Measurements from ENCODE around the gene ZCCHC10.
A peak's percentile ranks its signal among the peaks of the same experiment; 100 is the strongest.
"Not testable (repeated sequence)": the region's sequence is repeated elsewhere in the genome, so short reads cannot be mapped to it uniquely, and the experiment has no call there.

The ZCCHC10 gene

DNA sequence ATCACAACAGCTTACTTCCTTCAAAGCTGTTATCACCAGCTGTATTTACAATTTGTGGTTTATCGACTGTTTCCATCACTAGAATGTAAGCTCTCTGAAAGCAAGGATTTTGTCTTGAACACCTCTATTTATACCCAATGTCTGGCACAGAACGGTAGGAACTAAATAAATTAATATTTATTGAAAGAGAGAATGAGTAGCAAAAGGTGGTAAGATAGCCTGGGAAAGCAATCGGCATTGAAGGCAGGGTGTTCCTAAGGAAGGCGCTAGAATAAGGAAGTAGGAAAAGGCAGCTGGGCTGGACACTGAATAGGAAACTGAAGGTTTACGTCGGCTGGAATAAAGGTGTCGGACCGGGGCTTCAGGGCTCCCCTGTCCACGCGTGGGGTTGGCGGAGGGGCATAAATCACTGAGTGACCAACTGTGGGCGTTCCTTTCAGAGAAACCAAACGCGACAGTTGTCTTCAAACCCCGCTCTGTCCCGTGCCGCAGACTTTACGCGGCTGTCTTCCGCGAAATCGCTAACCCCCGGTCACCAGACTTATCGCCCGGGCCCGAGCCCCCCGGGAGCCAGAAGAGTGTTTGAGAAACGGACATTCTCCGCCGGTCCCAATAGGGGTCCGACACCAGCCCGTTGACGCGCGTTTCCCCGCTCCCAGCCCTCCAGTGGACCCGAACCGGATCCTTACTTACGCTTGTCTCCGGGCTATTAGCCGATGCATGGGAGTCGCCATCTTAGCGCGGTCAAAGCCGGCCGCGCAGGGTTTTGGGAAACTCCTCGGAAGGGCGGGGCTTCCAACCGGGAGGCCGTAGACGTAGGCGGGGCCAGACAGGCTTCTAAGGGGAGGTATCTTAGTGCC is at the start of gene ZCCHC10:
Gene ZCCHC10 (minus strand): TSS at position 746 of the 860 bp plus-strand sequence. CDS start 12 bp downstream, at position 734.
- peak; percentile 67 for DNase-seq

- no peak for DNase-seq
Measured at GRCh38 chr5:133075572-133076536, 49.5 kb upstream of the ZCCHC10 start.

GRCh38 chr5:133072021-133072420 is 45.7 kb upstream of the ZCCHC10 start:
- DNase-seq: no peak

GRCh38 chr5:133066045-133066444 is 39.7 kb upstream of the ZCCHC10 start:
- DNase-seq: no peak

- no peak for DNase-seq
Measured at GRCh38 chr5:133065471-133065870, 39.1 kb upstream of the ZCCHC10 start.

DNA sequence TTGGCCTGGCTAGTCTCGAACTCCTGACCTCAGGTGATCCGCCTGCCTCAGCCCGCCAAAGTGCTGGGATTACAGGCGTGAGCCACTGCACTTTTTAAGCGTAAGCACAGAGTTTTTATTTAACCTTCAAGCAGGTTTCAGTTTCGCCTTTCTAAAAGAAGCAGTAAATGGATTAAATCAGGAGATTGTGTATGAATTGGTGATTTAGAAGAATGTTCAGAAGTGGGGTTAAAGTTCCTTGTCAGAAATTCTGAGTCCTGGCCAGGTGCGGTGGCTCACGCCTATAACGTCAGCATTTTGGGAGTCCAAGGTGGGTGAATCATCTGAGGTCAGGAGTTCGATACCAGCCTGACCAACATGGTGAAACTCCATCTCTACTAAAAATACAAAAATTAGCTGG is 37.6 kb upstream of the ZCCHC10 start:
- no peak for DNase-seq

GRCh38 chr5:133062276-133062675 is 35.9 kb upstream of the ZCCHC10 start:
- DNase-seq: no peak

DNA sequence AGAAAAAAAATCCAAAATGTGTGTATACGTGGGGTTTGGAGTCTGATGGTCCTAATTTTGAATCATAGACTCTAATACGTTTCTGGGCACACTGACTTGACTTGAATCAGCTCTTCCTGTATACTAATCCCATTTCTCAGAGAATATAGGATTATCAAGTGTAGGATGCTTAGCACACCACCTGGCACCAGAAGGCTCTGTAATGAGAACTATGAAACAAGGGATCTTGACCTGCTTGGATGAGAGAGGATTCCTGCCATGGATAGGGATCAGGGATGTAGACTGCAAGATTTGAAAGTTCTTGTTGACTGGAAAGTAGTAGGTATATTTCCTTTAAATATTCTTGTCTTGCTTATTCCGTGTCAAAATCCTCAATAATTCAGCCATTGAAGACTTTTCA is 33.3 kb upstream of the ZCCHC10 start:
- no peak for DNase-seq

DNA sequence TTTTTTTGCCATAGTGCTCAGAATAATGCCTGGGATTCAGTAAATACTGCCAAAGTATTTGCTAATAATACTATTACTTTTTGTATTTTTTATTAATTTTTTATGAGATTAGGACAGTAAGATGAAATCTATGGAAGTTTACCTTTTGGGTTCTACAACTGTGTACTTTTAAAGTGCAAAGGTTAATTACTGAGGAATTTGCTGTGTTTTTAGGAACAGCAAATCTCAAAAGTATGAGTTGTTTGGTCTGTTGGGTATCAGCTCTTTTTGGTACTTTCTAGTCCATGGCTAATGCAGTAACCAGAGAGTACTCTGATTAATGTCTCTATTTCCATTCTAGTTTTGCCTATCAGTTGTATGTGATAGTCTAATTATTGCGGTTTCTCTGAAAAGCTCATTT is 30.5 kb upstream of the ZCCHC10 start:
- DNase-seq: no peak

- no peak for DNase-seq
Measured at GRCh38 chr5:133054697-133055471, 28.5 kb upstream of the ZCCHC10 start.

DNA sequence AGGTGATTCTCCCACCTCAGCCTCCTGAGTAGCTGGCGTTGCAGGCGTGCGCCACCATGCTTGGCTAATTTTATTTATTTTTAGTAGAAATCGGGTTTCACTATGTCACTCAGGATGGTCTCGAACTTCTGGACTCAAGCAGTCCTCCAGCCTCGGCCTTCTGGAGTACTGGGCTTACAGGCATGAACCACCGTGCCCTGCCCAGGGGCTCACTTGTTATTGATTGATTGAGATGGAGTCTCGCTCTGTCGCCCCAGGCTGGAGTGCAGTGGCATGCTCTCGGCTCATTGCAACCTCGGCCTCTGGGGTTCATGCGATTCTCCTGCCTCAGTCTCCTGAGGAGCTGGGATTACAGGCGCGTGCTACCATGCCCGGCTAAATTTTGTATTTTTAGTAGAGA is 27.1 kb upstream of the ZCCHC10 start:
- no peak for DNase-seq

- DNase-seq: peak; percentile 16
Measured at GRCh38 chr5:133052317-133053175, 26.2 kb upstream of the ZCCHC10 start.

- peak; percentile 80 for DNase-seq
Measured at GRCh38 chr5:133051542-133052316, 25.4 kb upstream of the ZCCHC10 start, which contains the start of gene HSPA4. TSS of gene HSPA4 (plus strand) at chr5:133052013. CDS start at chr5:133052251, 238 bp downstream.

- DNase-seq: no peak
Measured at GRCh38 chr5:133051061-133051541, 24.8 kb upstream of the ZCCHC10 start.

DNA sequence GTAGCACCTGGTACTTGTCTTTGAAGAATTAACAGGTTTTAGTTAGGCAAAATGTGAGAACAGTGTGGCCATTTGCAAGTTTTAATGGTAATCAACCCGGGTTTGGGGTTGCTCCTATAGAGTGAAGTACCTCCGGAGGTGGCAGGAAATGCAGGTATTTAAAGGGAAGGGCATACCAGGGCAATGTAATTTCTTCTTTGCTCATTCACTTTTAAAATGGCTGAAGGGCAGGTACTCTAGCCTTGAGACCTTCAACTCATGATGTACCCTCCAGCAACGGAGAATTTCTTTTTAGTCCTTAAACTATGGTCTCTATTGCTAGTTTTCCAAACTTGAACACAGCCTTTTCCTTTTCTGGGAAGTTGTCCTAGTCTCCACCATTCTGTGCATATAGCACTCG is 24.2 kb upstream of the ZCCHC10 start:
- no peak for DNase-seq

DNA sequence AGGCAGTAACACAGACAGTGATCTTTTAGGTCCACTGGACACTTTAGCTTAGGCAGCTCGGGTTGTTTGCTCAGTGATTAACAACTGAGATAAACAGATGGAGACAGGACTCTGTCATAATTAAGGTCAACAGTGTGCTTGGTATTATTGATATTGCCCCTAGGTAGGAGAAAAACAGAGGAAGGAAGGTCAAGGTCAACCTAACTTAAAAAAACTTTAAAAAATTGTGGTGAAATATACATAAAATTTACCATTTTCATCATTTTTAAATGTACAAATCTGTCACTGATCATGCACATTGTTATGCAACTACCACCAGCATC is 23.3 kb upstream of the ZCCHC10 start:
- no peak for DNase-seq

GRCh38 chr5:133048993-133049725 is 22.8 kb upstream of the ZCCHC10 start:
- DNase-seq: no peak

- no peak for DNase-seq
Measured at GRCh38 chr5:133047404-133047803, 21.1 kb upstream of the ZCCHC10 start.

GRCh38 chr5:133046560-133046959 is 20.2 kb upstream of the ZCCHC10 start:
- not testable (repeated sequence) for DNase-seq

DNA sequence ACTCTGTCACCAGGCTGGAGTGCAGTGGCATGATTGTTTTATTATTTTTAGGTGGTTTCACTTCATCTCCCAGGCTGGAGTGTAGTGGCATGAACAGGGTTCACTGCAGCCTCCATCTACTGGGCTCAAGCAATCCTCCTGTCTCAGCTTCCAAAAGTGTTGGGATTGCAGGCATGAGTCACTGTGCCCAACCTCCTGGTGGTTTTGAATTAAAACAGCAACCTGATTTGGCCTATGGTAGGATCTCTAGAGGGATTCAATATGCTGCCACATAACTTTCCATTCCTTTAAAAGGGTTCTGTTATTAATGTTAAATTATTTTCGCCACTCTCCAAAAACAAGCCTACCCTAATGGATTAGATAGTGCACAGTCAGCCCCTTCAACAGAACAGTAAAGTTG is 15.6 kb upstream of the ZCCHC10 start:
- DNase-seq: no peak

All from DMS79 (cell line).